ENCODE results near the gene GATC.
A peak's percentile ranks its signal among the peaks of the same experiment; 100 is the strongest.
"Not testable (repeated sequence)": the region's sequence is repeated elsewhere in the genome, so short reads cannot be mapped to it uniquely, and the experiment has no call there.

GATC gene

DNA sequence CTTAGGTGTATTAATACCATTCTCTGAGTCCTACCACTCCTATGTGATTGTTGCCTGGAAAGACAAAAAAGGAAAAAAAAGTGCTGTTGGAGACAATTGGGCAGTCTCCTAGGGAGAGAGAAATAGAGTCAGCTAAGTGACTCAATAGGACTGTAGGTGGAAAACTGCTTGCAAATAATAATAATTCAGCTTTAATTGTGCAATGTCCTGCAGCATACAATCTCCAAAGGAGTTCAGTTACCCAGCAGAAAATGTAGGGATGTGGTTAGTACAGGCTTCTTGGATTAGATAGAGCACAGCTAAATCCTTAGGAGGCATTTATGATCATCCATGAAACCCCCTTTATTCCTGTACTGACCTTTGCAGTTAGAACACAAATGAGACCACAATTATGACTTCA, 26.3 kb downstream of the GATC start:
- DNase-seq, result no peak

GRCh38 chr12:120473807-120474615, 27.8 kb downstream of the GATC start:
- DNase-seq, result no peak

DNA sequence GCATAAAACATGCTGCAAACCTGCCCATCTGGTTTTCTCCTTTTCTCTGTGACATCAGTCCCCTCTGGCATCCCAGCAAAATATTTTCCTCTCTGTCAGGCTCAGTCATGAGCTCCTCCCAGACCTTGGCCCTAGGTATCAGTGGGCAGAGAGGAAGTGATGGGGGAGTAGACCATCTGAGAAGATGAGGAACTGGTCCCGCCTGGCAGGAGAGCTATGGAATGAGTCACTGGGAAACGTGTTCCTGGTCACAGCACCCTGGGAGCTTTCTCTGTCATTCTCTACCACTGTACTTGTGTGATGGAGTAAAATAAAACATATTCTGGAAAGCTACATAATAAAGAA, 28.3 kb downstream of the GATC start:
- DNase-seq, result no peak

- no peak for DNase-seq
Measured at GRCh38 chr12:120475643-120476042, 29.4 kb downstream of the GATC start.

GRCh38 chr12:120479458-120479857, 33.2 kb downstream of the GATC start:
- no peak for DNase-seq

- no peak for DNase-seq
Measured at GRCh38 chr12:120480211-120480610, 34.0 kb downstream of the GATC start.

DNA sequence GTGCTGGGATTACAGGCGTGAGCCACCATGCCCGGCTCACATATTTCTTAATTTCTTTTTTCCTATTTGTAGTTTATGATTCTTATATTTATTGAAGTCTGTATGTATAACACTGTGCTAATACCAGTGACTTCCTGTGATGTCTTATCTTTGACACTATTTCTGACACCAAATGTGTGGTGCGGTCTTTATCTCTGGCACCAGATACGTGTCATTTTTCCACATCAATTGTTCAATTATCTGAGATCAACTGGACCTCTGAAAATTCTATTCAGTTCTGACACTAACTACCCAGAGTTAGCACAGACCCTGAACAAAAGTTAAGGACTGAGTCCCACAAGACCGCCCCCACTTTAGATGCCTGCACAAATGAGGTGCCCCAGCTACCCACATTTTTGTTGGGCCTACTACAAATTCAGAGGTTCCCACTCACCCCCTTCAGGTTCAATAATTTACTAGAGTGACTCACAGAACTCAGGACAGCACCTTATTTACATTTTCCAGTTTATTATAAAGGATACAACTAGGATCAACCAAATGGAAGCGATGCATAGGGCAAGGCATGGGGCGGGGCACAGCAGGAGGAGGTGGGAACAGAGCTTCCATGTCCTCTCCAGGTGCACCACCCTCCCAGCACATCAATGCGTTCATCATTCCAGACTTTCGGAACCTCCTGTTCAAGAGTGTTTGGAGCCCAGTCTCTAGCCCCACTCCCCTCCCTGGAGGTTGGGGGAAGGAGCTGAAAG, 35.0 kb downstream of the GATC start:
- DNase-seq, result no peak

- DNase-seq, result no peak
Measured at GRCh38 chr12:120483621-120484020, 37.4 kb downstream of the GATC start.

- DNase-seq, result no peak
Measured at GRCh38 chr12:120485961-120486881, 40.0 kb downstream of the GATC start.

GRCh38 chr12:120487552-120487951, 41.3 kb downstream of the GATC start:
- DNase-seq, result not testable (repeated sequence)

- no peak for DNase-seq
Measured at GRCh38 chr12:120488057-120488640, 41.9 kb downstream of the GATC start.

GRCh38 chr12:120489018-120489417, 42.8 kb downstream of the GATC start:
- DNase-seq, result no peak

DNA sequence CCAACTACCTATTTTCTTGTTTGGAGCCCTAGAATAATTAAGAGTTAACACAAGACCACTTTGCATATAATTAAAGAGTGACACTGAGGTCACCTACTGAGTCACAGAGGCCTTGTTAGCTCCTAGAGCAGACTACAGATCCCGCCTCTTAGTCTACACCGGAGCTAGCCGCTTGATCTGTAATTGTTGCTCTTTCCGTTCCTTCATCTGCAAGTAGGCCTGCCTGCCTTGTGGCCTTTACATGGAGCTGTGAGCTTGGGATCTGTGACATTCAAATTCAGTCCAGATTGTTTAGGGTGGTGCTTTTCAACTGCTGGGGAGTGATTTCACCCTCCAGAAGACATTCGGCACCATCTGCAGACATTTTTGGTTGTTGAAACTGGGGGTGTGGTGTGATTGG, 44.1 kb downstream of the GATC start:
- DNase-seq, result no peak

- DNase-seq, result no peak
Measured at GRCh38 chr12:120490833-120491512, 44.7 kb downstream of the GATC start.

DNA sequence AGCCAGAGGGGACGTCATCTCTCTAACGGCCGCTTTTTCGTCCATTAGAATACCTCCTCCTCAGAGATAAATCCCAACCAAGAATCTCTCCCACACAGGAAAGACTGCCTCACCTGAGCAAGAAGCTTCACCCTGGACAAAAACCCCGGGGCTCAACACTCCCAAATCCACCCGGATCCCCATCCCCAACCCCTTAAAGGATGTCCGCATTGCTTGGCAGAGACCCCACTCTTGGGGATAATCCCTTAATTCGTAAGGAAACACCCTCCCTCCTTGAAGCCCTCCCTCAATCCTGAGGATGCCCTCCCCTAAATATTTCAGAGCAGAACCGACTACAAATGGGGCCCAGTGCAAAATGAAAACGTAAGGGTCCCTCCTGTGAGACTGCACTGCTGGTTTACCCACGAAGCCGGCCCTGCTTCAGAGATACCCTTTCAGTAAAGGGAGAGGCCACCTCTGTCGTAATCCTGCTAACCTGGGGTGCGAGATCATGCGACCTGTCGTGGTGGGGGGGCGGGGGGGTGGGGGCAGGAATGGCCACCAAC, 49.0 kb downstream of the GATC start:
- DNase-seq, result no peak

DNA sequence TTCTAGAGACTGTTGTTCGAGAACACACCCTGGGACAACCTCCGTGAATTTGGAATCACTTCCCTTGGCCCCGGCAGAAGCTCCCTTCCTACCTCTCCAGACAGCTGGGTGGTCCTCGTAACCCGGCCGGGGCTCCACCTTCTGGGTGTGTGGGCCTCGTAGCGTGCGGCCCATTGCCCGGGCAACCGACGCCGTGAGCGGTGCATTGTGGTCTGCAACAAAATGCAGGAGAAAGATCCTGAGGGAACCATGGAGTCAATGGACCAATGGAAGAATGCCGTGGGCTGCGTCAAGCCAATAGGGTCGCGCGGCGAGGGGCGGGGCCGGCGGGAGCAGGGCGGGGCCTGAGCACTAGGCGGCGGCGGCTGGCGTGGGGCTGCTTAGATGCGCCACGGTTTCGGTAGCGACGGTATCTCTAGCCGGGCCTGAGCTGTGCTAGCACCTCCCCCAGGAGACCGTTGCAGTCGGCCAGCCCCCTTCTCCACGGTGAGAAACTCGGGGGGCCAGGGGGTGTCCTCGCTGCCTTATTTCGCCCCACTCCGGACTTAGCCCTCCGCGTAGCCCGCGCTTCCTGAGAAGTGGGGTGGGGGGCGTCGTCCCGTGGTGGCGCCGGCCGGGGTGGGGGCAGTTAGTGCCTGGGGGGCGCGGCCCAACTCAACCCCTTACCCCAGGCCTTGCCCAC, 49.6 kb downstream of the GATC start, which contains the start of gene DYNLL1:
DYNLL1 (plus strand) TSS at position 383 of the 682 bp plus-strand sequence. CDS start 309 bp downstream, outside the sequence.
- DNase-seq, result peak; percentile 95

- peak; percentile 45 for DNase-seq
Measured at GRCh38 chr12:120496413-120497340, 50.4 kb downstream of the GATC start.

DNA sequence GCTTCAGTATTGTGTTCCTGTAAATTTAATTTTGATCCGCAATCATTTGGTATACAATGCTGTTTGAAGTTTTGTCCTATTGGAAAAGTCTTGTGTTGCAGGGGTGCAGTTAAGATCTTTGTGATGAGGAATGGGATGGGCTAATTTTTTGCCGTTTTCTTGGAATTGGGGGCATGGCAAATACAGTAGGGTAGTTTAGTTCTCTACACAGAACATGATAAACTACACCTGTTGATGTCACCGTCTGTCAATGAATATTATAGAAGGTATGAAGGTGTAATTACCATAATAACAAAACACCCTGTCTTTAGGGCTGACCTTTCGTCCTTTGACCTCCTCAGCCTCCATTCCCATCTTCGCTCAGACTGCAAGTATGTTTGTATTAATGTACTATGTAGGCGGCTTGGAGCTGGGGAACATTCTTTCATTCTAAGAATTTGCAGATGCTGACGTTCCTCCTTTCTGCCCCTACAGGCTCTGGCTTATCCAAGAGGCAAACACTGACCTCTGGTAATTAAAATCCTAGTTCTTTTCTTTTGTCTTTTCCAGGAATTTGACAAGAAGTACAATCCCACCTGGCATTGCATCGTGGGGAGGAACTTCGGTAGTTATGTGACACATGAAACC, 51.4 kb downstream of the GATC start:
- DNase-seq, result no peak

DNA sequence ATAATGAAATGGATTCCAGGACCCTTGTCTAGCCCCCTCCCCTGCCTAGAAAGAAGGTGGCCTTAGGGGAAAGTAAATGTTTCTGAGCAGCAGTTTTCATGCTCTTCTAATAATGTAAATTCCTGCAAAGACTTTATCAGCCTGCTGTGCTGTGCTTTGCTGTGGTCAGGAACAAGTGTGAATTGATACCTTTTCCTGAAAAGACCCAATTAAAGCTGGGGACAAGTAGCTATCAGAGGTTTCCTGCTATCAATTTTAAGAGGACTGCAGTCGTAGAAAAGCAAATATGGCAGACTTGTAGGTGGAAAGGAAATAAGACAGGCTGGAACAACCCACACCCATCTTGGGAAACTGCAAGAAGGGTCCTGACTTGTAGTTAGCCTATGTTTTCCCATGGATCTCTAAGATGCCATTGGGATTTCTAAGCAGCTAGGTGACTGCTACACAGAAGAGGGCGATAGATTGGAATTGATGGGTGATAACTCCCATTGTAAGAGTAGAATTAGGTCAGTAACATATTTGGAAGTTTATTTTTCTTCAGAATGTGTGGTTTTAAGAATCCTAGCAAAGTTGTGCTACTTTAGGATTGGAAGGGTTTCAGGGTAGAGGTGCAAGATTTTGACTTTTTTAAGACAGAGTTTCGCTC, 52.7 kb downstream of the GATC start:
- no peak for DNase-seq
